Mononuclear cell (primary cell): ENCODE data around the gene PPFIBP1. TPM values are rescaled to one million over a fixed set of nuclear protein-coding genes. Genes with fewer than 3 reads are reported as not detected.
"Not testable (repeated sequence)": the region's sequence is repeated elsewhere in the genome, so short reads cannot be mapped to it uniquely, and the experiment has no call there.

Source experiments
- H3K27me3 ChIP-seq: 2 replicates; pipeline ENCODE4 v1.6.0; 2011; ENCODE audit warnings: low read length, control low read depth; ENCODE audit not compliant: insufficient read depth
- H3K4me1 ChIP-seq: 2 replicates; pipeline ENCODE4 v1.5.1; 2011; ENCODE audit warnings: mild to moderate bottlenecking, low read length, control low read depth; ENCODE audit not compliant: insufficient read depth
- H3K4me3 ChIP-seq: 2 replicates; pipeline ENCODE4 v1.5.1; 2011; ENCODE audit warnings: mild to moderate bottlenecking, low read length, moderate library complexity
- H3K9me3 ChIP-seq: 2 replicates; pipeline ENCODE4 v1.5.1; 2011; ENCODE audit warnings: low read depth, mild to moderate bottlenecking, control low read depth, low read length
- total RNA-seq: library from RNA; depleted of rRNA; stranded (reverse); fragments of >200 nt; gene quantifications from one replicate; pipeline ENCODE4 v1.2.3, GENCODE V29; 2012

The PPFIBP1 gene
- total RNA-seq, 1 donor, result 3.0 TPM

GRCh38 chr12:27646149-27646548 lies 122.1 kb downstream of the PPFIBP1 start:
- no peaks in the 10 kb centered on the region for H3K27me3 ChIP-seq
- no peaks in the 10 kb centered on the region for H3K4me1 ChIP-seq
- no peaks in the 10 kb centered on the region for H3K9me3 ChIP-seq
- no peak overlapping the region for H3K4me3 ChIP-seq

DNA sequence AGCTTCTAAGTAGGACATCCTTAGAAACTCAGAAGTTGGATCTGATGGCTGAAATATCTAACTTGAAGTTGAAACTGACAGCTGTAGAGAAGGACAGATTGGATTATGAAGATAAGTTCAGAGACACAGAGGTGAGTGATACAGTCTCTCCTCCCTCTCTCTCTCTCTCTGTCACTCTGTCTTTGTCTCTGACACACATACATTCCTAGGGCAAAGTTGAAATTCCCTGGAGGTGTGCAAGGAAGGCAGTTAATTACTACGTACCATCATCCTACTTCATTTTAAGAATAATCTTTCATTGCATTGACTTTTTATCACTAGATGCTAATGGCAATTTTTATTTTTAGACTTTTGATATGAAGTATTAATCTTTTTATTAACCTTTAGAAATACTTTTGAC lies 126.0 kb downstream of the PPFIBP1 start:
- H3K27me3 ChIP-seq, result no peaks in the 10 kb centered on the region

GRCh38 chr12:27651201-27651600 lies 127.2 kb downstream of the PPFIBP1 start:
- H3K9me3 ChIP-seq, result no peaks in the 10 kb centered on the region
- no peaks in the 10 kb centered on the region for H3K4me1 ChIP-seq
- H3K4me3 ChIP-seq, result no peak overlapping the region
- no peaks in the 10 kb centered on the region for H3K27me3 ChIP-seq

More for the DNA sequence above, 126.0 kb downstream of the PPFIBP1 start:
- Histone ChIP-seq H3K4me1 (no peaks in the 10 kb centered on the region), H3K4me3 (no peak overlapping the region), H3K9me3 (no peaks in the 10 kb centered on the region)

- H3K4me1 ChIP-seq, result no peaks in the 10 kb centered on the region
- no peaks in the 10 kb centered on the region for H3K9me3 ChIP-seq
- no peak overlapping the region for H3K4me3 ChIP-seq
- H3K27me3 ChIP-seq, result no peaks in the 10 kb centered on the region
Measured at GRCh38 chr12:27652174-27652763, 128.3 kb downstream of the PPFIBP1 start.

DNA sequence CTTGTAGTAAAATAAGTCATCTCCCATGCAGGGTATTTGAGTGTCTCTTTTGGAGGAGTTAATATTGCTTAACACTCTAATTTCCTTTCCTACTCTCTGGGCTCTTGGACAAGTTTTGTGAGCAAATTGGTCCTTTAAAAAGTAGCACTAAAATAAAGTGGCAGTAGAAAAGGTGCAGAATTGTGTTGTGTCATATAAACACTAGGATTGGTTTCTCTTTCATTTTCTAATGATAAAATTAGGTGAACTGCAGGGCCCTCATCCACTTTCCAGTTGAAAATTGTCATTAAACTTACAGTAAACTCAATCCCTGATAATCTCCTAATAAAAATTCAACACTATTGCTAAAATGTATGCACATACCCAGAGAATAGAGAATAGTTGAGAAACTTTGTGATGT lies 129.7 kb downstream of the PPFIBP1 start:
- Histone ChIP-seq H3K9me3 (no peaks in the 10 kb centered on the region), H3K4me3 (no peak overlapping the region), H3K27me3 (no peaks in the 10 kb centered on the region), H3K4me1 (no peaks in the 10 kb centered on the region)

- H3K9me3 ChIP-seq, H3K27me3 ChIP-seq, H3K4me3 ChIP-seq, H3K4me1 ChIP-seq: not testable (repeated sequence)
Measured at GRCh38 chr12:27655476-27655875, 131.5 kb downstream of the PPFIBP1 start.

- Histone ChIP-seq H3K9me3 (no peaks in the 10 kb centered on the region), H3K4me3 (no peak overlapping the region), H3K27me3 (no peaks in the 10 kb centered on the region), H3K4me1 (no peaks in the 10 kb centered on the region)
Measured at GRCh38 chr12:27657296-27657695, 133.3 kb downstream of the PPFIBP1 start.

DNA sequence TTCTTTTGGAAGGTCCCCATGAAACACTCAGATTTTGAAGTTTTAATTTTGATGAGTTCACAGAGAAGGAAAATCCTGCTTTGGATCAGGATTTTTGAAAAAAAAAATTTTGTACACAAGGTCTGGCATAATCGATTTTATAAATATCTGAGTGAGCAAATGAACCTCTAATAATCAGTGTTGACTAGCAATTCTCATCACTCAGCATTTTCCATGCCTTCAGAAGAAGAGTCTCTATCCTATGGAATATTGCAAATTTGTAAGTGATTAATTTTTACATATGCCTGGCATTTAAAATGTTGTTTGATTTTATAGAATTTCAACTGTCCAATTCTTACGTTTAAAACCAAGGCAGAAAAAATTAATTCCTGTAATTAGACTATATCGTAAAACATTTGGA lies 141.7 kb downstream of the PPFIBP1 start:
- Histone ChIP-seq H3K27me3 (no peaks in the 10 kb centered on the region), H3K4me3 (no peak overlapping the region), H3K9me3 (no peaks in the 10 kb centered on the region), H3K4me1 (no peaks in the 10 kb centered on the region)

DNA sequence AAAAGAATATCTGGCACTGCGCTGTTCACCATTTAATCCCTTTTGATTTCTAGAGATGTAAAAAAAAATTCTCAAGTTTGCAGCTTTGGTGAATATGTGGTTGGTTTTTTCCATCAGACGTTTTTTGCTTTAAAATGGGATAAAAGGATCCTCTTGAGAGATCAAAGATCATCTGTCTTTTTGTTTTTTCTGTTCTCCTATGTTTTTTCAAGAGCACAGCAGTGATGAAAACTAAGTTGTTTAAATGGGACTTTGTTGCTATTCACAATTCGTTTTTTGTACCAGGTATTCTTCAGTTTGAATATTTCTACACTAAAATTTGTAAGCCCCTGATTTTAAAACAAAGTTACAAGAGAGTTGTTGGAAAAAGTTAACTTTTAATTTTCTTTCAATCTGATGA lies 142.5 kb downstream of the PPFIBP1 start:
- H3K9me3 ChIP-seq, result no peaks in the 10 kb centered on the region
- H3K4me1 ChIP-seq, result no peaks in the 10 kb centered on the region
- H3K4me3 ChIP-seq, result no peak overlapping the region
- no peaks in the 10 kb centered on the region for H3K27me3 ChIP-seq

DNA sequence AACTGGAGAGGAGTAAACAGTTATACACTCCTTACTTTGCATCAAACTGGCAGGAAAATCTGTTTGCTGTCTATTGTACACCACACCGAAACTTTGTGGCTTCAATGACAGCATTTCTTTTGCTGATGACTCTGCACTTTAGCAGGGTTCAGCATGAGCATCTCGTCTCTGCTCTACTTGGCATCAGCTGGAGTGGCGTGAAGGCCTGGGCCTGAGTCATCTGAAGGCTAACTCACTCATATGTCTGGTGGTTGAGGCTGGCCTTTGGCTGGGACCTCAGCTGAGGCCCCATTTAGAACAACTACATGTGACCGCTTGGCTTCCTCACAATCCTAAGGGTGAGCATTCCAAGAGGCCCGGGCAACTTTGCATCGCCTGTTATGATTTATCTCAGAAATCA lies 143.5 kb downstream of the PPFIBP1 start:
- no peaks in the 10 kb centered on the region for H3K4me1 ChIP-seq
- H3K9me3 ChIP-seq, result no peaks in the 10 kb centered on the region
- no peak overlapping the region for H3K4me3 ChIP-seq
- H3K27me3 ChIP-seq, result no peaks in the 10 kb centered on the region

DNA sequence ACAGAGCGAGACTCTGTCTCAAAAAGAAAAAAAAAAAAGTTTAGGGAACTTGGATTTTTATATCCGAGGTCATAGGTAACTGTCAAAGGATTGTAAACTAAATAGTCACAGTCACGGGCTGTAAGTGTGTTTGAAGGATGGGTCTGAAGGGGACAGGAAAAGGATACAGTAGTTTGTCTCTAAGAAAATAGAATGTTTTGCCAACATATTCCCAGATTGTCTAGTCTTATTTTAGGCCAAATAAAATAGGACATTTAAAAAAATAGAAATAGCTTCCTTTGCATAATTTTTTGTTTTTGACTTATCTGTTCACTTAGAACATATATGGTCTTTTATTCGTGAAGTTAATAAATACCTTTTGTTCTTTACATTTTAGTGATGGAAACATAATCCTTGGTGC lies 148.0 kb downstream of the PPFIBP1 start:
- H3K9me3 ChIP-seq, result no peaks in the 10 kb centered on the region
- no peaks in the 10 kb centered on the region for H3K4me1 ChIP-seq
- no peak overlapping the region for H3K4me3 ChIP-seq
- no peaks in the 10 kb centered on the region for H3K27me3 ChIP-seq

- Histone ChIP-seq H3K27me3 (no peaks in the 10 kb centered on the region), H3K4me3 (no peak overlapping the region), H3K4me1 (no peaks in the 10 kb centered on the region), H3K9me3 (no peaks in the 10 kb centered on the region)
Measured at GRCh38 chr12:27672643-27673042, 148.6 kb downstream of the PPFIBP1 start.

- Histone ChIP-seq H3K9me3 (no peaks in the 10 kb centered on the region), H3K27me3 (no peaks in the 10 kb centered on the region), H3K4me1 (no peaks in the 10 kb centered on the region), H3K4me3 (no peak overlapping the region)
Measured at GRCh38 chr12:27673101-27673718, 149.2 kb downstream of the PPFIBP1 start.

DNA sequence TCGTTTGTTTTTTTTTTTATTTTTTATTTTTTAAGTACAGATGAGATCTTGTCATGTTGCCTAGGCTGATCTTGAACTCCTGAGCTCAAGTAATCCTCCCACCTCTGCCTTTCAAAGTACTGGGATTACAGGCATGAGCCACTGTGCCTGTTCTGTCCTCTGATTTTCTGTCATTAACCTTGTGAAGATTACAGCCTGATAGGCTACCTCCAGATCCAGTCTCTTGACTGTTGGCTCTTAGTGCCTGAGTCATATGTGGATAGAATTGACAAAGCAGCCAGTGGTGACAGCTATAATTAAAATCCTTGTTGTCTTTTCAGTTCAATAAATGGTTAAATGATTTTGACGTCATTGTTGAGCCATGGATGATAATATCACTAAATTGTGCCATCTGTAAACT lies 151.0 kb downstream of the PPFIBP1 start:
- H3K4me1 ChIP-seq, result no peaks in the 10 kb centered on the region
- H3K27me3 ChIP-seq, result no peaks in the 10 kb centered on the region
- no peak overlapping the region for H3K4me3 ChIP-seq
- H3K9me3 ChIP-seq, result no peaks in the 10 kb centered on the region

DNA sequence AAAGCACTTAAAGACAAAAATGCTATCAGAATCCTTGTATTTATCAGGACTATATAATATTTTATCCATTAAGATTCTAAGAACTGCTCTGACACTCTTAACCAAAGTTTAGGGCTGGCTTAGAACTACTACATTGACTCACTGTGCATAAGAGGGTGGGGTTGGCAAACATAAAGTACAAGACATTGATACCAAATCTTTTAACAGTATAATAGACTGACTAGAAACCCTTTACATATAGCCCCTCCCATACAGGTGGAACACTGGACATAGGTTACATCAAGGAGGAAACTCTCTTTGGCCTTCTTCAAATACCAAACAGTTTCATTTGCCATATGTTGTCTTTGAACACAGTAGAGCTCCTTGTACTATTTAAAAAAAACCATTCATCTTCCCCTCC lies 156.6 kb downstream of the PPFIBP1 start:
- no peaks in the 10 kb centered on the region for H3K9me3 ChIP-seq
- H3K4me3 ChIP-seq, result no peak overlapping the region
- no peaks in the 10 kb centered on the region for H3K27me3 ChIP-seq
- no peaks in the 10 kb centered on the region for H3K4me1 ChIP-seq

DNA sequence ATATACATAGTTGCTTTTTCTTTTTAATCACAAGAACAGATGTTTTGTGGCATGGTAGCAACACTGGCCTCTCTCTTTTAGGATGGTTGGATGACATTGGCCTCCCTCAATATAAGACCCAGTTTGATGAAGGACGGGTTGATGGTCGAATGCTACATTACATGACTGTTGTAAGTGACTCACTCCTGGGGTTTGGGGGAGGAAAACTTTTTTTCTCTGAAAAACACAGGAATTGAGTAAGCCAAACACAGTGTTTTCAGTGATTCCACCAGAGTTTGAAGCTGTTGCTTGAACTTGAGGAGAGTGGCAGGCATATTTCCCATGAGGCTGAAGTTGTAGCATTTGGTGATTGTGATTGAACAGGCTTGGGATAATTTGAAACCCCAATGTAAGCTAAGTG lies 158.5 kb downstream of the PPFIBP1 start:
- Histone ChIP-seq H3K4me1 (no peaks in the 10 kb centered on the region), H3K9me3 (no peaks in the 10 kb centered on the region), H3K4me3 (no peak overlapping the region), H3K27me3 (no peaks in the 10 kb centered on the region)
